ENCODE measurements around the gene PEF1.

Gene PEF1

GRCh38 chr1:31651766-31652165 is 7.1 kb upstream of the PEF1 start:
- H3K4me3 ChIP-seq (ENCODE audit: low read depth, low read length): no peak overlapping the region
- TF ChIP-seq CTCF (IDR thresholded peaks at IDR 0.05; ENCODE audit: control insufficient read depth, extremely low read depth, insufficient read depth): no peak
- no peak for DNase-seq (ENCODE audit: low read depth)

DNA sequence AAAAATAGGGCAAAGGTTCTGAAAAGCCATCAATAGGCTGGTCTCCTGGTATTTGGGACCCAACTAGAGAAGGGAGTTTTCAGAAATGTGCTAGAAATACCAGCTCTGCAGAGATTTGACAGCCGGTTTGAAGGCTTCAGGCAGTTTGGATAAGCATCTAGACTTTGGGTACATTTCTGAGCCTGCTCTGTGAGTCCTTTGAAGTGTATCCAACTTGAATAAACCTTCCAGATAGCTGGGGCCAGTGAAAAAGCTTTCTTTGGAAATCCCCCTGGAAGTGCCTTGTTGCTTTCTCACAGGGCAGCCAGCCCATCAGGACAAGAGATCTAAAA is 6.4 kb upstream of the PEF1 start:
- H3K4me3 ChIP-seq (ENCODE audit: low read depth, low read length): no peak overlapping the region
- TF ChIP-seq CTCF (IDR thresholded peaks at IDR 0.05; ENCODE audit: control insufficient read depth, extremely low read depth, insufficient read depth): no peak
- DNase-seq (ENCODE audit: low read depth): no peak

GRCh38 chr1:31650161-31651088 is 5.7 kb upstream of the PEF1 start:
- H3K4me3 ChIP-seq (ENCODE audit: low read depth, low read length): no peak overlapping the region
- no peak for DNase-seq (ENCODE audit: low read depth)
- no peak for TF ChIP-seq CTCF (IDR thresholded peaks at IDR 0.05; ENCODE audit: control insufficient read depth, extremely low read depth, insufficient read depth)

GRCh38 chr1:31648641-31649357 is 4.1 kb upstream of the PEF1 start:
- DNase-seq (ENCODE audit: low read depth): no peak
- no peak for TF ChIP-seq CTCF (IDR thresholded peaks at IDR 0.05; ENCODE audit: control insufficient read depth, extremely low read depth, insufficient read depth)
- H3K4me3 ChIP-seq (ENCODE audit: low read depth, low read length): no peak overlapping the region

GRCh38 chr1:31648190-31648589 is 3.5 kb upstream of the PEF1 start:
- TF ChIP-seq CTCF (IDR thresholded peaks at IDR 0.05; ENCODE audit: control insufficient read depth, extremely low read depth, insufficient read depth): no peak
- DNase-seq (ENCODE audit: low read depth): no peak
- H3K4me3 ChIP-seq (ENCODE audit: low read depth, low read length): no peak overlapping the region

- no peak for TF ChIP-seq CTCF (IDR thresholded peaks at IDR 0.05; ENCODE audit: control insufficient read depth, extremely low read depth, insufficient read depth)
- H3K4me3 ChIP-seq (ENCODE audit: low read depth, low read length): no peak overlapping the region
- DNase-seq (ENCODE audit: low read depth): no peak
These were observed 2.4 kb upstream of the PEF1 start for GRCh38 chr1:31647106-31647505.

All from LNCaP clone FGC (cell line).